GM10248 (cell line): ENCODE data around the gene SRRM2.

Experiments
- CTCF ChIA-PET: fragments of 300-600 bp; sonication (Branson Sonifier 250); formaldehyde crosslinking; extraction: SDS; loops from one replicate; lab custom pipeline; 2021; ENCODE audit warnings: antibody characterized with exemption; lab: Yijun Ruan, JAX
- POLR2A ChIA-PET: fragments of 350-650 bp; sonication (Branson Sonifier 250); formaldehyde crosslinking; extraction: SDS; loops from one replicate; lab custom pipeline; 2020; ENCODE audit warnings: antibody characterized with exemption; lab: Yijun Ruan, JAX
- DNase-seq: peaks from one replicate; pipeline ENCODE4 v3.0.0; 2012; ENCODE audit errors: extremely low spot score
- TF ChIP-seq, protein P1 (sequence below): IDR thresholded peaks from 2 replicates; pipeline ENCODE4 v1.5.1; 2012; ENCODE audit warnings: mild to moderate bottlenecking, low read depth; ENCODE audit errors: extremely low read depth, missing control alignments, control extremely low read depth

Gene SRRM2

DNA sequence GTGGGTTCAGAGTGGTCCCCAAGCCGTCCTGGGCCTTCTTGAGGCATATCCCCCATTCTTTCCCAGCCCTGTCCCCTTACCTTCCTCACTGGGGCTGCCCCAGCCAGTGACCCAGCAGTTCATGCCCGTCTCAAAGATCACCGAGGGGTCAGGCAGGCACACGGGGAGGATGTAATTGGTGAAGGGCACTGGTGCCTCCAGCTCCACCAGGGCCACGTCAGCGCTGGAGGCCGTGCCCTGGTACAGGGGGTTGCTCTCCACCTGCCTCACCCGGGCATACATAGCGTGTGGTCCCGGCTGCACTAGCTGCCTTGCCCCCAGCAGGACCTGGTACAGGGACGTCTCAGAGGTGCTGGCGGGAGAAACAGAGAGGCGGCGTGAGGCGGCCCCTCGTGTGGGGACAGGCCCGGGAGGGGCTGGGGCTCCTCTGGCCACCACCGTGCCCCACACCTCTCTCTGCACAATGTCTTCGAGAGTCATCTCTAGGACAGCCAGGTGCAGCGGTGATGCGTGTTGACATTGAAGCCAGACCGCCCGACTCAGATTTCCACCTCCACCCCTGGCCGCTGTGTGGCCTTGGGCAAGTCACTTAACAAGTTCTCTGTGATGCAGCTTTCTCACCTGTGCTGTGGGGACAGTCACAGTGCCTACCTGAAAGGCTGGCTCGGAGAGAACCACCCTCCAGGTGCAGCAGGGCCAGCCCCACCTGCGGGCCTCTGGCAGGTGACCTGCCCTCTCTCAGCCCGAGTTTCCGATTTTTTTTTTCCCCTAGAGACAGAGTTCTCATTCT, 38.3 kb upstream of the SRRM2 start:
- ChIA-PET POLR2A (no interaction called here), CTCF (no interaction called here)
- no peak for DNase-seq
- TF ChIP-seq, protein P1, sequence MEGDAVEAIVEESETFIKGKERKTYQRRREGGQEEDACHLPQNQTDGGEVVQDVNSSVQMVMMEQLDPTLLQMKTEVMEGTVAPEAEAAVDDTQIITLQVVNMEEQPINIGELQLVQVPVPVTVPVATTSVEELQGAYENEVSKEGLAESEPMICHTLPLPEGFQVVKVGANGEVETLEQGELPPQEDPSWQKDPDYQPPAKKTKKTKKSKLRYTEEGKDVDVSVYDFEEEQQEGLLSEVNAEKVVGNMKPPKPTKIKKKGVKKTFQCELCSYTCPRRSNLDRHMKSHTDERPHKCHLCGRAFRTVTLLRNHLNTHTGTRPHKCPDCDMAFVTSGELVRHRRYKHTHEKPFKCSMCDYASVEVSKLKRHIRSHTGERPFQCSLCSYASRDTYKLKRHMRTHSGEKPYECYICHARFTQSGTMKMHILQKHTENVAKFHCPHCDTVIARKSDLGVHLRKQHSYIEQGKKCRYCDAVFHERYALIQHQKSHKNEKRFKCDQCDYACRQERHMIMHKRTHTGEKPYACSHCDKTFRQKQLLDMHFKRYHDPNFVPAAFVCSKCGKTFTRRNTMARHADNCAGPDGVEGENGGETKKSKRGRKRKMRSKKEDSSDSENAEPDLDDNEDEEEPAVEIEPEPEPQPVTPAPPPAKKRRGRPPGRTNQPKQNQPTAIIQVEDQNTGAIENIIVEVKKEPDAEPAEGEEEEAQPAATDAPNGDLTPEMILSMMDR, result no peak

DNA sequence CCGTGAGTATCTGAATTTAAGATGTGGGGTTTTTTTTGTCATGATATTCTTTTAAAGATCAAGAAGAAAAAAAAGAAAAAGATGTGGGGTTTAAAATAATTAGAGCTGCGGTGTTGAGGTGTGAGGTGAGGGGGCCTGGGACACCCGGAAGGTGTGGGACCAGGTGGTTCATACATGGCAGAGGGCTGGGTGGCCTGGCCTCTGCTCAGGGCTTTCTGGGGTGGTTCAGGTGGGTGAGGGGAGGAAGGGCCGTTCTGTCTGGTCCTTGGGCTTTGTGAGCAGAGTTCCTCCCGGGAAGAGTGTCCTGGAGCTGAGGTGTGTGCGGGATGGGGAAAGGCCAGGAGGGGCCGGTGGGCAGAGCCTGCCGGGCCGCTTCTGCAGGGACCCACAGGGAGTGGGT, 37.4 kb upstream of the SRRM2 start:
- TF ChIP-seq, protein P1, result no peak
- ChIA-PET POLR2A (interaction anchor here (0.6 kb wide), 1 partner anchor 38 kb away, joined by 3 read pairs; the partner anchor contains the start of gene SRRM2), CTCF (no interaction called here)
- no peak for DNase-seq

- TF ChIP-seq, protein P1, result no peak
- POLR2A ChIA-PET, result interaction anchor here (0.6 kb wide), 1 partner anchor 37 kb away, joined by 3 read pairs; the partner anchor contains the start of gene SRRM2
- peak; percentile 83 for DNase-seq
- CTCF ChIA-PET, result no interaction called here
These were observed 36.9 kb upstream of the SRRM2 start for GRCh38 chr16:2715519-2715918.

GRCh38 chr16:2715966-2716885, 36.2 kb upstream of the SRRM2 start:
- POLR2A ChIA-PET, result interaction anchor here (0.6 kb wide), 1 partner anchor 36 kb away, joined by 3 read pairs; the partner anchor contains the start of gene SRRM2
- CTCF ChIA-PET, result no interaction called here
- no peak for DNase-seq
- TF ChIP-seq, protein P1, result no peak

DNA sequence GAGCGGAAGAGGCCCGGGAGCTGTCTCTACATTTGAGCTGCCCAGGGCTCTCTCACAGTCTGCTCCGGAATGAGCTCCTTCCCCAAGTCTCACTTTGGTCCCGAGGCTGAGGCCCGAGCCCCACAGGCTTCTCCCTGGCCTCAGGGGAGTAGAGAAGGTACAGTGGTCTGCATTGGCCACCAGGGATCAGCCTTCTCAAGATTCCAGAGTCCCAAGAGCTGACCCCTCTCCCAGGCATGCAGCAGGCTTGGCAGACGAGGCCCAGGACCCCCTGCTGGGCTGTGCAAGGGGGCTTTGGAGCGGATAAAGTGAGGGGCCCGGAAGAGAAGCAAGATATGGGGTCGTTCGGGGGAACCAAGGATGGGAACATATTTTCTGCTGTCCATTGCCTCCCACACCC, 35.5 kb upstream of the SRRM2 start:
- CTCF ChIA-PET, result interaction anchor here (1.0 kb wide), 1 partner anchor 11 kb away, joined by 3 read pairs; no protein-coding TSS in a partner anchor
- DNase-seq, result no peak
- TF ChIP-seq, protein P1, result no peak
- POLR2A ChIA-PET, result no interaction called here
